K562 (cell line): ENCODE results near the gene KCTD13. TPM values are rescaled to one million over a fixed set of nuclear protein-coding genes. Genes with fewer than 3 reads are reported as not detected.

ENCODE experiments used
- ATAC-seq: fragments of 200-7000 bp; cut with Tn5 transposase; 3 replicates; pipeline ENCODE4 v1.9.1; 2020; ENCODE audit warnings: moderate library complexity
- BruUV-seq: library from RNA; stranded (reverse); fragments of 400-500 nt; replicated peaks from 2 replicates; lab custom pipeline; 2021; lab: Mats Ljungman, UMichigan
- CTCF ChIA-PET: fragments of 300-600 bp; formaldehyde crosslinking; extraction: SDS; loops from one replicate; lab custom pipeline; 2021; ENCODE audit warnings: low intra/inter-chr PET ratio; lab: Yijun Ruan, JAX
- POLR2A ChIA-PET: fragments of 300-600, 350-650 bp; sonication (Branson Sonifier 250); formaldehyde crosslinking; extraction: SDS; loops from one replicate; lab custom pipeline; 2021; ENCODE audit warnings: antibody characterized with exemption, inconsistent platforms; lab: Yijun Ruan, JAX
- DNase-seq, 4 experiments: peaks; one replicate each; pipeline versions ENCODE4 v3.0.0 to v3.0.0-alpha.2; 2011 to 2018; ENCODE audit warnings: low spot score in 3 of 4, mixed read lengths in 3 of 4; ENCODE audit errors: extremely low read depth in 1 of 4
- FAIRE-seq: peaks from 2 replicates; lab custom pipeline; 2011; peaks lifted over from hg19 to GRCh38; lab: Jason Lieb, UNC
- H2AFZ ChIP-seq: 2 replicates; pipeline ENCODE4 v1.6.0; 2011; ENCODE audit warnings: low read depth, low read length, control low read depth, inconsistent platforms
- H3K27ac ChIP-seq: fragments of 200-600 bp; 3 replicates; pipeline ENCODE4 v1.8.0; 2011; ENCODE audit warnings: low read depth, mild to moderate bottlenecking, control low read depth, inconsistent platforms, low read length, moderate library complexity, mixed read lengths; ENCODE audit errors: extremely low read depth
- H3K27me3 ChIP-seq, 2 experiments: fragments of 300-600 bp in 1 of 2; 2 replicates in 1 of 2; 3 replicates in 1 of 2; pipeline versions ENCODE4 v1.6.0 to v1.8.0; 2011; ENCODE audit warnings: inconsistent platforms in 2 of 2, low read length in 2 of 2, mild to moderate bottlenecking in 1 of 2, mixed read lengths in 1 of 2, moderate library complexity in 1 of 2; ENCODE audit not compliant: control insufficient read depth in 2 of 2, insufficient read depth in 2 of 2
- H3K36me3 ChIP-seq: fragments of 300-600 bp; 3 replicates; pipeline ENCODE4 v1.8.0; 2011; ENCODE audit warnings: mild to moderate bottlenecking, low read length, inconsistent platforms; ENCODE audit not compliant: control insufficient read depth, insufficient read depth
- H3K4me1 ChIP-seq, 2 experiments: fragments of 200-600 bp in 1 of 2; replicated peaks in 1 of 2; 2 replicates in 1 of 2; 3 replicates in 1 of 2; pipeline versions ENCODE4 v1.5.1 to v1.8.0; 2011; ENCODE audit warnings: inconsistent platforms in 2 of 2, low read length in 2 of 2, mild to moderate bottlenecking in 1 of 2, mixed read lengths in 1 of 2, moderate library complexity in 1 of 2; ENCODE audit not compliant: control insufficient read depth in 2 of 2, insufficient read depth in 2 of 2
- H3K4me2 ChIP-seq: 2 replicates; pipeline ENCODE4 v1.6.1; 2011; ENCODE audit warnings: low read length, control low read depth, inconsistent platforms, mixed read lengths; ENCODE audit not compliant: insufficient read depth
- H3K4me3 ChIP-seq: fragments of 200-600 bp; sonication (generic), shearing (Covaris generic); 2 replicates; pipeline ENCODE4 v1.5.1; 2016; ENCODE audit warnings: control low read depth, inconsistent platforms
- H3K79me2 ChIP-seq: fragments of 200-600 bp; 3 replicates; pipeline ENCODE4 v1.8.0; 2011; ENCODE audit warnings: low read length, inconsistent platforms; ENCODE audit not compliant: control insufficient read depth, insufficient read depth
- H3K9ac ChIP-seq, 2 experiments: 2 replicates each; pipeline versions ENCODE4 v1.6.0 to v1.6.1; 2011; ENCODE audit warnings: low read depth in 2 of 2, low read length in 2 of 2, control low read depth in 1 of 2, inconsistent platforms in 1 of 2, mild to moderate bottlenecking in 1 of 2, mixed read lengths in 1 of 2; ENCODE audit not compliant: insufficient read depth in 1 of 2
- H3K9me1 ChIP-seq: one replicate; pipeline ENCODE4 v1.6.0; 2011; ENCODE audit warnings: inconsistent platforms, mild to moderate bottlenecking, low read length, moderate library complexity; ENCODE audit not compliant: control insufficient read depth, insufficient read depth
- H3K9me3 ChIP-seq: replicated peaks from 2 replicates; pipeline ENCODE4 v1.5.1; 2011; ENCODE audit warnings: low read depth, low read length, inconsistent platforms; ENCODE audit not compliant: control insufficient read depth, insufficient read depth
- H4K20me1 ChIP-seq: replicated peaks from 2 replicates; pipeline ENCODE4 v1.6.1; 2011; ENCODE audit warnings: low read length, inconsistent platforms, mixed read lengths; ENCODE audit not compliant: control insufficient read depth, insufficient read depth
- C11orf30 ChIP-seq: fragments of 450-650 bp; IDR thresholded peaks from 2 replicates; pipeline ENCODE4 v1.6.1; 2016; ENCODE audit warnings: low read depth, mild to moderate bottlenecking
- CHD1 ChIP-seq: fragments of 200-600 bp; sonication (generic); IDR thresholded peaks from one replicate; pipeline ENCODE4 v1.6.1; 2012; ENCODE audit warnings: mild to moderate bottlenecking, moderate library complexity, low read length, inconsistent platforms
- E4F1 ChIP-seq: fragments of 250-450 bp; sonication (Bioruptor Pico); IDR thresholded peaks from 2 replicates; pipeline ENCODE4 v1.5.0; 2021; ENCODE audit warnings: mild to moderate bottlenecking, borderline replicate concordance
- ETV6 ChIP-seq, 3 experiments: fragments of 150-350 bp in 1 of 3; sonication (generic) in 1 of 3; formaldehyde crosslinking in 1 of 3; IDR thresholded peaks; 2 replicates each; pipeline versions ENCODE4 v1.6.1 to v1.8.0; 2014 to 2022; ENCODE audit warnings: borderline replicate concordance in 2 of 3, low read depth in 2 of 3, antibody characterized with exemption in 1 of 3, low read length in 1 of 3, mild to moderate bottlenecking in 1 of 3, missing genetic modification reagents in 1 of 3
- MCM3 ChIP-seq: fragments of 450-650 bp; IDR thresholded peaks from 2 replicates; pipeline ENCODE4 v1.6.1; 2016
- PHTF2 ChIP-seq: fragments of 250-450 bp; sonication (Bioruptor Pico); IDR thresholded peaks from 2 replicates; pipeline ENCODE4 v1.5.0; 2021; ENCODE audit warnings: mild to moderate bottlenecking
- TAF9B ChIP-seq: fragments of 450-650 bp; IDR thresholded peaks from 2 replicates; pipeline ENCODE4 v1.6.1; 2018; ENCODE audit warnings: mild to moderate bottlenecking; ENCODE audit not compliant: partially characterized antibody
- XRCC5 ChIP-seq: fragments of 200-400 bp; formaldehyde crosslinking; IDR thresholded peaks from 2 replicates; pipeline ENCODE4 v1.6.1; 2017; ENCODE audit warnings: low read depth, mild to moderate bottlenecking, low read length
- ZFPM2 ChIP-seq: fragments of 250-450 bp; sonication (Bioruptor Pico); IDR thresholded peaks from 2 replicates; pipeline ENCODE4 v1.5.1; 2022; ENCODE audit warnings: mild to moderate bottlenecking
- ZNF146 ChIP-seq: IDR thresholded peaks from one replicate; pipeline ENCODE4 v1.6.1; 2018; ENCODE audit warnings: missing compliant biosample characterization; ENCODE audit not compliant: unreplicated experiment
- ZNF318 ChIP-seq, 2 experiments: fragments of 450-650 bp; IDR thresholded peaks; 2 replicates each; pipeline ENCODE4 v1.6.1; 2016; ENCODE audit warnings: mild to moderate bottlenecking in 2 of 2, borderline replicate concordance in 1 of 2, low read depth in 1 of 2, moderate library complexity in 1 of 2
- WGBS: fragments of 100-300 bp; shearing (Covaris generic); methylation state at CpG from one replicate; pipeline ENCODE4 v1.1.6; 2016; ENCODE audit warnings: low coverage, mixed read lengths; ENCODE audit not compliant: insufficient coverage; ENCODE audit errors: missing lambda C conversion rate; 5-methylcytosine and 5-hydroxymethylcytosine counted together
- in situ Hi-C: fragments of 300-500 bp; cut with MboI; formaldehyde crosslinking; loops from 4 replicates; pipeline ENCODE4 v1.15.0; 2018; ENCODE audit warnings: inconsistent platforms, mixed read lengths
- intact Hi-C: fragments of 100-400 bp; cut with micrococcal nuclease; formaldehyde crosslinking; loops from 2 replicates; pipeline ENCODE4 v1.14.2; 2022
- polyA plus RNA-seq, 8 experiments: library from polyadenylated mRNA; depleted of rRNA in 4 of 8; stranded (reverse) in 5 of 8; unstranded in 3 of 8; fragments of >200 nt; fragmentation: Nextera tagmentation in 2 of 8; fragmentation: Illumina TruSeq in 1 of 8; extraction: Ambion mirVana in 2 of 8; extraction: Trizol in 1 of 8; gene quantifications; 2 replicates each; pipeline versions ENCODE4 v1.2.1 to v1.2.3, GENCODE V29; 2011 to 2014; ENCODE audit warnings: inconsistent platforms in 1 of 8, missing spikeins in 1 of 8
- total RNA-seq, 7 experiments: library from RNA; depleted of rRNA in 6 of 7; stranded (reverse); fragments of >200 nt in 6 of 7; fragmentation: Illumina TruSeq in 2 of 7; extraction: Trizol in 2 of 7; gene quantifications; 2 replicates each; pipeline versions ENCODE4 v1.2.1 to v1.2.3, GENCODE V29; 2011 to 2021; ENCODE audit warnings: low replicate concordance in 1 of 7

KCTD13 gene
- total and polyA plus RNA-seq, 9 of the 15 experiments (the other 6 are each of a cell fraction or from before 2014, with no cell fraction given), result 1.0 to 20.6 (median 9.8) TPM

GRCh38 chr16:29915590-29916247, 10.3 kb downstream of the KCTD13 start:
- H3K79me2 ChIP-seq, result no peaks in the 10 kb centered on the region
- no peaks in the 10 kb centered on the region for H3K27me3 ChIP-seq
- peaks cover 38% of the 10 kb centered on the region for H3K36me3 ChIP-seq
- no peak for FAIRE-seq
- 89% methylated on average over 6 of the region's 6 CpGs for WGBS
- H2AFZ ChIP-seq, result no peak overlapping the region
- ChIA-PET CTCF (no interaction called here), POLR2A (interaction anchor here (0.5 to 1.5 kb wide), 3 partner anchors 11 to 38 kb away, joined by 3 to 11 read pairs (median 4); partner anchors contain the start of gene KCTD13)
- no peak overlapping the region for H3K9ac ChIP-seq
- in situ Hi-C loops (no loop called here), intact Hi-C loops (no loop called here)
- no peak overlapping the region for H3K4me2 ChIP-seq
- no peak overlapping the region for H3K27ac ChIP-seq
- H3K9me3 ChIP-seq, result no peaks in the 10 kb centered on the region
- ATAC-seq, result no peak
- no peaks in the 10 kb centered on the region for H3K9me1 ChIP-seq
- no peaks in the 10 kb centered on the region for H4K20me1 ChIP-seq
- no peak overlapping the region for H3K4me3 ChIP-seq
- H3K4me1 ChIP-seq, result peaks cover 0 to 9% of the 10 kb centered on the region in 2 experiments; a peak in 2 of 5 replicates
- no TSS peak for BruUV-seq
- DNase-seq, result no peak
- no peak for TF ChIP-seq PHTF2 (CRISPR knock-in tag)
- no peak for TF ChIP-seq ETV6 (IDR thresholded peaks at IDR 0.05; ENCODE audit: borderline replicate concordance in 1 of 2, low read depth in 2 of 2, low read length in 1 of 2)
- no peak for TF ChIP-seq ETV6 (CRISPR knock-in tag; IDR thresholded peaks at IDR 0.05; ENCODE audit: borderline replicate concordance)
- no peak for TF ChIP-seq C11orf30
- no peak for TF ChIP-seq ZFPM2 (CRISPR knock-in tag)
- TF ChIP-seq E4F1, result no peak
- no peak for TF ChIP-seq XRCC5
- no peak for TF ChIP-seq MCM3
- TF ChIP-seq ZNF146 (CRISPR knock-in tag), result no peak
- TF ChIP-seq ZNF318 (IDR thresholded peaks at IDR 0.05; ENCODE audit: borderline replicate concordance in 1 of 2, low read depth in 1 of 2), result no peak
- TF ChIP-seq TAF9B, result no peak
- TF ChIP-seq CHD1, result no peak
